ENCODE data around the gene LAMC3.

LAMC3 gene

DNA sequence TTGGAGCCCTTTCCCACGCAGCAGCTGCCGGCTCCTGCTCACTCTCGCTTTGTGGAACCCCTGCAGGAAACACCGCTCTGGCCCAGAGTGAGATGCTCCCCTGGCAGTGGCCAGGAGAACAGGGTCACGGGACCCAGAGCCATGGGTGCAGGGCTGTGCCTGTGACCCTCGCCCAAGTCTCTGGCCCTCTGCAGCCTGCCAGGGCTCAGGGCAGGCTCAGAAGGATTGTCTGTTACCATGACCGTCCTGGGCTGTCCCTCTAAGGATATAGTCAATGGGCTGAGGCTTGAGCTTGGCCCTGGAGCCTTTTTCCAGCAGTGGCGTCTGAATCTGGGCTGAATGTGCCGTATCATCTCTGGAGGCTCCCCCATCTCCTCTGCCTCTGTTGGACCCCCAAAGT lies 58.7 kb downstream of the LAMC3 start:
- H3K4me1 ChIP-seq (ENCODE audit: control insufficient read depth, low read depth, low read length) = no peaks in the 10 kb centered on the region
- no peak overlapping the region for H3K4me2 ChIP-seq (ENCODE audit: low read length)
- peaks cover 3% of the 10 kb centered on the region for H3K36me3 ChIP-seq (ENCODE audit: control insufficient read depth, insufficient read depth, low read length)
- no peak overlapping the region for H4K5ac ChIP-seq (ENCODE audit: low read length)
- no peak overlapping the region for H3K4ac ChIP-seq (ENCODE audit: low read depth, low read length)
- no peak overlapping the region for H3K18ac ChIP-seq (ENCODE audit: low read length)
- no peak overlapping the region for H2BK15ac ChIP-seq (replicated peaks; ENCODE audit: low read depth)
- no peak overlapping the region for H2BK120ac ChIP-seq (ENCODE audit: low read depth, low read length)
- no peaks in the 10 kb centered on the region for H3K27me3 ChIP-seq (ENCODE audit: insufficient read depth, low read length, poor library complexity)
- H3K79me1 ChIP-seq (ENCODE audit: low read length) = no peaks in the 10 kb centered on the region
- H3K56ac ChIP-seq (ENCODE audit: low read length) = no peak overlapping the region
- no peak overlapping the region for H2AK5ac ChIP-seq (ENCODE audit: low read length)
- H4K8ac ChIP-seq (ENCODE audit: low read depth, low read length) = no peak overlapping the region
- H3K4me3 ChIP-seq (ENCODE audit: low read length) = no peak overlapping the region
- H2BK5ac ChIP-seq (ENCODE audit: low read length) = no peak overlapping the region
- H3K79me2 ChIP-seq (ENCODE audit: control insufficient read depth, insufficient read depth, low read length) = no peaks in the 10 kb centered on the region
- H3K9ac ChIP-seq (ENCODE audit: low read length) = no peak overlapping the region
- no peak overlapping the region for H3K27ac ChIP-seq (ENCODE audit: low read depth, low read length)
- no peak for DNase-seq
- H3K23ac ChIP-seq (ENCODE audit: low read length) = no peak overlapping the region
- no CpG with 5 or more reads among the region's 9 CpGs for WGBS (ENCODE audit: extremely low coverage, insufficient coverage, low lambda C conversion rate)

DNA sequence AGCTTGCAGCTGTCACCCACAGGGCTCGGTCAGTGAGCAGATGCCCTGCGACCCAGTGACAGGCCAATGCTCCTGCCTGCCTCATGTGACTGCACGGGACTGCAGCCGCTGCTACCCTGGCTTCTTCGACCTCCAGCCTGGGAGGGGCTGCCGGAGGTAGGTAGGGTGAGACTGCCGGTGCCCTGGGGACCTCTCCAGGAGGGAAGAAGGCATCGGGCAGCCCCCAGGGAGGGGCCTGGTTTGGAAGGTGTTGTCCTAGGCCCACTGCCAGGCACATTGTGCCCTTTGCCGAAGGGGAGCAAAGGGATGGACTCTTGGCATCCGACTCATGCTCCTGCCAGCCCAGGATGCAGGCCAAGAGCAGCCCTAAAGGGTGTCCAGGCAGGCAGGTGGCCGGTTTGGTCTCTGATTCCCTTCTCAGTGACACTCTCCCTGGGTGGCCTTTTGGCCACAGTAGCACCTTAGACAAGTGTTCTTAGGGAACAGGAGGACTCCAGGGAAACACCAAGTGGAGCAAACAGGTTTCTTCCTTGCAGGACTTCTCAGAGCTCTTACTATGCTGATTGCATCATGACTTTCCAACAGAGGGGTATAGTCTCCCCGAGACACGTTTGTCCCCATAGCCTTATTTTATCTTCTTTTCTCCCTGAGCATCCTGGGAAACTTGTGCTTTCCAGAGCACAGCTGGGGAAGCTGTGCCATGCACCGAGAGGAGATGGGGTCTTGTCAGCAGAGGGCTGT lies 59.3 kb downstream of the LAMC3 start:
- Histone ChIP-seq H2AK5ac (ENCODE audit: low read length) (no peak overlapping the region), H3K27me3 (ENCODE audit: insufficient read depth, low read length, poor library complexity) (no peaks in the 10 kb centered on the region), H4K5ac (ENCODE audit: low read length) (no peak overlapping the region), H3K4me3 (ENCODE audit: low read length) (no peak overlapping the region), H3K4ac (ENCODE audit: low read depth, low read length) (no peak overlapping the region), H3K79me1 (ENCODE audit: low read length) (no peaks in the 10 kb centered on the region), H2BK5ac (ENCODE audit: low read length) (no peak overlapping the region), H3K18ac (ENCODE audit: low read length) (no peak overlapping the region), H3K9ac (ENCODE audit: low read length) (no peak overlapping the region), H2BK15ac (replicated peaks; ENCODE audit: low read depth) (no peak overlapping the region), H3K23ac (ENCODE audit: low read length) (no peak overlapping the region), H4K8ac (ENCODE audit: low read depth, low read length) (no peak overlapping the region), H3K79me2 (ENCODE audit: control insufficient read depth, insufficient read depth, low read length) (no peaks in the 10 kb centered on the region), H3K4me1 (ENCODE audit: control insufficient read depth, low read depth, low read length) (no peaks in the 10 kb centered on the region), H3K4me2 (ENCODE audit: low read length) (no peak overlapping the region), H2BK120ac (ENCODE audit: low read depth, low read length) (no peak overlapping the region), H3K27ac (ENCODE audit: low read depth, low read length) (no peak overlapping the region), H3K56ac (ENCODE audit: low read length) (no peak overlapping the region), H3K36me3 (ENCODE audit: control insufficient read depth, insufficient read depth, low read length) (peaks cover 3% of the 10 kb centered on the region)
- DNase-seq = no peak
- whole genome bisulfite sequencing (ENCODE audit: extremely low coverage, insufficient coverage, low lambda C conversion rate) = no CpG with 5 or more reads among the region's 14 CpGs

GRCh38 chr9:131069699-131070098 lies 60.7 kb downstream of the LAMC3 start:
- DNase-seq = no peak
- H2BK5ac ChIP-seq (ENCODE audit: low read length) = no peak overlapping the region
- no CpG with 5 or more reads among the region's 15 CpGs for WGBS (ENCODE audit: extremely low coverage, insufficient coverage, low lambda C conversion rate)
- H2BK15ac ChIP-seq (replicated peaks; ENCODE audit: low read depth) = no peak overlapping the region
- no peak overlapping the region for H3K4ac ChIP-seq (ENCODE audit: low read depth, low read length)
- no peak overlapping the region for H3K23ac ChIP-seq (ENCODE audit: low read length)
- H3K56ac ChIP-seq (ENCODE audit: low read length) = no peak overlapping the region
- no peak overlapping the region for H4K5ac ChIP-seq (ENCODE audit: low read length)
- no peaks in the 10 kb centered on the region for H3K27me3 ChIP-seq (ENCODE audit: insufficient read depth, low read length, poor library complexity)
- no peak overlapping the region for H3K4me2 ChIP-seq (ENCODE audit: low read length)
- H2AK5ac ChIP-seq (ENCODE audit: low read length) = no peak overlapping the region
- no peak overlapping the region for H2BK120ac ChIP-seq (ENCODE audit: low read depth, low read length)
- no peaks in the 10 kb centered on the region for H3K79me1 ChIP-seq (ENCODE audit: low read length)
- H3K18ac ChIP-seq (ENCODE audit: low read length) = no peak overlapping the region
- no peak overlapping the region for H3K4me3 ChIP-seq (ENCODE audit: low read length)
- H3K9ac ChIP-seq (ENCODE audit: low read length) = no peak overlapping the region
- no peaks in the 10 kb centered on the region for H3K4me1 ChIP-seq (ENCODE audit: control insufficient read depth, low read depth, low read length)
- H3K36me3 ChIP-seq (ENCODE audit: control insufficient read depth, insufficient read depth, low read length) = peaks cover 3% of the 10 kb centered on the region
- no peaks in the 10 kb centered on the region for H3K79me2 ChIP-seq (ENCODE audit: control insufficient read depth, insufficient read depth, low read length)
- H4K8ac ChIP-seq (ENCODE audit: low read depth, low read length) = no peak overlapping the region
- no peak overlapping the region for H3K27ac ChIP-seq (ENCODE audit: low read depth, low read length)

DNA sequence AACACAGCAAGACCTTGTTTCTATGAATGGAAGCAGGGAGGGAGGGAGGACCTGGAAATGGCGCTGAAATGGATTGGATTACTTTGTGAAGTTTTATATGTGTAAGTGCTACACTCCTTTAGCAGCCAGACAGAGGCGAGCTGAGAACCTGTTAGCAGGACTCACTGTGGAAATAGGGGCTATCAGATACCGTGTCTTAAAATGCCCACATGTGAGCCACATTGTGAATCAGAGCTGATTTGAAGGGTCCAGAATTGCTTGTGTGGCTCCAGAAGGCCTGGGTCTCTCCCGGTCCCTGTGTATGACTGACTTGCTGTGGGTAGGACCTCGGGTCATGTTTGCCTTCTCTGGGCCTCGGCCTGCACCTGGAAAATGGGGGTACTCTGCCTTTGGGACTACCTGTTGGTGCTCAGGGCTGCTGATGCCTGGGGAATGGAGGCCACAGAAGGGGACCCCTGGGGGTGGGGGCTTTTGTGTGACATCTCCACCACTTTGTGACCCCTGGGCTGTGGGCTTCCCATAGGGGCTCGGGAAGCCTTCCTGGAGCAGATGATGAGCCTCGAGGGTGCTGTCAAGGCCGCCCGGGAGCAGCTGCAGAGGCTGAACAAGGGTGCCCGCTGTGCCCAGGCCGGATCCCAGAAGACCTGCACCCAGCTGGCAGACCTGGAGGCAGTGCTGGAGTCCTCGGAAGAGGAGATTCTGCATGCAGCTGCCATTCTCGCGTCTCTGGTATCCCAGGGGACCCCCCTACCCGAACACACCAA lies 63.3 kb downstream of the LAMC3 start:
- H3K18ac ChIP-seq (ENCODE audit: low read length) = no peak overlapping the region
- H4K5ac ChIP-seq (ENCODE audit: low read length) = no peak overlapping the region
- no CpG with 5 or more reads among the region's 16 CpGs for WGBS (ENCODE audit: extremely low coverage, insufficient coverage, low lambda C conversion rate)
- H2BK120ac ChIP-seq (ENCODE audit: low read depth, low read length) = no peak overlapping the region
- no peak overlapping the region for H3K23ac ChIP-seq (ENCODE audit: low read length)
- no peak overlapping the region for H3K27ac ChIP-seq (ENCODE audit: low read depth, low read length)
- no peak overlapping the region for H3K4me2 ChIP-seq (ENCODE audit: low read length)
- H2AK5ac ChIP-seq (ENCODE audit: low read length) = no peak overlapping the region
- H3K4me3 ChIP-seq (ENCODE audit: low read length) = no peak overlapping the region
- H3K4me1 ChIP-seq (ENCODE audit: control insufficient read depth, low read depth, low read length) = no peaks in the 10 kb centered on the region
- H3K9ac ChIP-seq (ENCODE audit: low read length) = no peak overlapping the region
- no peak overlapping the region for H2BK5ac ChIP-seq (ENCODE audit: low read length)
- no peak overlapping the region for H2BK15ac ChIP-seq (replicated peaks; ENCODE audit: low read depth)
- no peak overlapping the region for H3K4ac ChIP-seq (ENCODE audit: low read depth, low read length)
- H3K79me1 ChIP-seq (ENCODE audit: low read length) = no peaks in the 10 kb centered on the region
- no peak overlapping the region for H4K8ac ChIP-seq (ENCODE audit: low read depth, low read length)
- no peak overlapping the region for H3K56ac ChIP-seq (ENCODE audit: low read length)
- no peaks in the 10 kb centered on the region for H3K36me3 ChIP-seq (ENCODE audit: control insufficient read depth, insufficient read depth, low read length)
- DNase-seq = no peak
- no peaks in the 10 kb centered on the region for H3K27me3 ChIP-seq (ENCODE audit: insufficient read depth, low read length, poor library complexity)
- no peaks in the 10 kb centered on the region for H3K79me2 ChIP-seq (ENCODE audit: control insufficient read depth, insufficient read depth, low read length)

- Histone ChIP-seq H4K5ac (ENCODE audit: low read length) (no peak overlapping the region), H3K23ac (ENCODE audit: low read length) (no peak overlapping the region), H3K27me3 (ENCODE audit: insufficient read depth, low read length, poor library complexity) (no peaks in the 10 kb centered on the region), H3K4me3 (ENCODE audit: low read length) (no peak overlapping the region), H2AK5ac (ENCODE audit: low read length) (no peak overlapping the region), H3K27ac (ENCODE audit: low read depth, low read length) (no peak overlapping the region), H2BK15ac (replicated peaks; ENCODE audit: low read depth) (no peak overlapping the region), H3K56ac (ENCODE audit: low read length) (no peak overlapping the region), H2BK5ac (ENCODE audit: low read length) (no peak overlapping the region), H3K4me2 (ENCODE audit: low read length) (no peak overlapping the region), H3K9ac (ENCODE audit: low read length) (no peak overlapping the region), H3K79me1 (ENCODE audit: low read length) (no peaks in the 10 kb centered on the region), H3K79me2 (ENCODE audit: control insufficient read depth, insufficient read depth, low read length) (no peaks in the 10 kb centered on the region), H2BK120ac (ENCODE audit: low read depth, low read length) (no peak overlapping the region), H4K8ac (ENCODE audit: low read depth, low read length) (no peak overlapping the region), H3K4me1 (ENCODE audit: control insufficient read depth, low read depth, low read length) (no peaks in the 10 kb centered on the region), H3K4ac (ENCODE audit: low read depth, low read length) (no peak overlapping the region), H3K18ac (ENCODE audit: low read length) (no peak overlapping the region), H3K36me3 (ENCODE audit: control insufficient read depth, insufficient read depth, low read length) (no peaks in the 10 kb centered on the region)
- DNase-seq = no peak
- WGBS (ENCODE audit: extremely low coverage, insufficient coverage, low lambda C conversion rate) = no CpG with 5 or more reads among the region's 9 CpGs
Measured at GRCh38 chr9:131072871-131073237, 63.9 kb downstream of the LAMC3 start.
